HG03571 (cell line): ENCODE data around the gene SMO.
A peak's percentile ranks its signal among the peaks of the same experiment; 100 is the strongest.
"Not testable (repeated sequence)": the region's sequence is repeated elsewhere in the genome, so short reads cannot be mapped to it uniquely, and the experiment has no call there.

Experiments
- ATAC-seq: cut with Tn5 transposase; IDR thresholded peaks from one replicate; pipeline ENCODE4 v1.9.1; 2021; ENCODE audit not compliant: unreplicated experiment

The SMO gene

GRCh38 chr7:129208667-129209066 is 20.2 kb downstream of the SMO start:
- no peak for ATAC-seq

GRCh38 chr7:129209067-129209926 is 20.9 kb downstream of the SMO start:
- ATAC-seq, result no peak

- ATAC-seq, result no peak
Measured at GRCh38 chr7:129210256-129210988, 22.0 kb downstream of the SMO start.

GRCh38 chr7:129210989-129211312 is 22.5 kb downstream of the SMO start:
- ATAC-seq, result no peak

DNA sequence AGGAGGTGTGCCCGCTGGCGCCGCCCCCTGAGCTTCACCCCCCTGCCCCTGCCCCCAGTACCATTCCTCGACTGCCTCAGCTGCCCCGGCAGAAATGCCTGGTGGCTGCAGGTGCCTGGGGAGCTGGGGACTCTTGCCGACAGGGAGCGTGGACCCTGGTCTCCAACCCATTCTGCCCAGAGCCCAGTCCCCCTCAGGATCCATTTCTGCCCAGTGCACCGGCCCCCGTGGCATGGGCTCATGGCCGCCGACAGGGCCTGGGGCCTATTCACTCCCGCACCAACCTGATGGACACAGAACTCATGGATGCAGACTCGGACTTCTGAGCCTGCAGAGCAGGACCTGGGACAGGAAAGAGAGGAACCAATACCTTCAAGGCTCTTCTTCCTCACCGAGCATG is 23.7 kb downstream of the SMO start:
- no peak for ATAC-seq

DNA sequence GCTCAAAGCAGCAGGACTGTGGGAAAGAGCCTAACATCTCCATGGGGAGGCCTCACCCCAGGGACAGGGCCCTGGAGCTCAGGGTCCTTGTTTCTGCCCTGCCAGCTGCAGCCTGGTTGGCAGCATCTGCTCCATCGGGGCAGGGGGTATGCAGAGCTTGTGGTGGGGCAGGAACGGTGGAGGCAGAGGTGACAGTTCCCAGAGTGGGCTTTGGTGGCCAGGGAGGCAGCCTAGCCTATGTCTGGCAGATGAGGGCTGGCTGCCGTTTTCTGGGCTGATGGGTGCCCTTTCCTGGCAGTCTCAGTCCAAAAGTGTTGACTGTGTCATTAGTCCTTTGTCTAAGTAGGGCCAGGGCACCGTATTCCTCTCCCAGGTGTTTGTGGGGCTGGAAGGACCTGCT is 24.2 kb downstream of the SMO start:
- ATAC-seq, result no peak

- ATAC-seq, result no peak
Measured at GRCh38 chr7:129213828-129214227, 25.4 kb downstream of the SMO start.

- not testable (repeated sequence) for ATAC-seq
Measured at GRCh38 chr7:129215691-129216090, 27.3 kb downstream of the SMO start.

DNA sequence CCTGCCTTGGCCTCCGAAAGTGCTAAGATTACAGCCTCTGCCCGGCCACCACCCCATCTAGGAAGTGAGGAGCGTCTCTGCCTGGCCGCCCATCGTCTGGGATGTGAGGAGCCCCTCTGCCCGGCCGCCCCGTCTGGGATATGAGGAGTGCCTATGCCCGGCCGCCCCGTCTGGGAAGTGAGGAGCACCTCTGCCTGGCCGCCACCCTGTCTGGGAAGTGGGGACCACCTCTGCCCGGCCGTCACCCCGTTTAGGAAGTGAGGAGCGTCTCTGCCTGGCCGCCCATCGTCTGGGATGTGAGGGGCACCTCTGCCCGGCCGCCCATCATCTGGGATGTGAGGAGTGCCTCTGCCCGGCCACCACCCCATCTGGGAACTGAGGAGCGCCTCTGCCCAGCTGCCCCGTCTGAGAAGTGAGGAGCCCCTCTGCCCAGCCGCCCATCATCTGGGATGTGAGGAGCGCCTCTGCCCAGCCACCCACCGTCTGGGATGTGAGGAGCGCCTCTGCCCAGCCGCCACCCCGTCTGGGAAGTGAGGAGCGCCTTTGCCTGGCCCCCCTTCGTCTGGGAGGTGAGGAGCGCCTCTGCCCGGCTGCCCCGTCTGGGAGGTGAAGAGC is 27.8 kb downstream of the SMO start:
- ATAC-seq, result not testable (repeated sequence)

GRCh38 chr7:129216821-129217416 is 28.5 kb downstream of the SMO start:
- not testable (repeated sequence) for ATAC-seq

- ATAC-seq, result no peak
Measured at GRCh38 chr7:129218514-129219062, 30.2 kb downstream of the SMO start.

GRCh38 chr7:129219166-129219565 is 30.7 kb downstream of the SMO start:
- ATAC-seq, result not testable (repeated sequence)

- ATAC-seq, result no peak
Measured at GRCh38 chr7:129222064-129222463, 33.6 kb downstream of the SMO start.

DNA sequence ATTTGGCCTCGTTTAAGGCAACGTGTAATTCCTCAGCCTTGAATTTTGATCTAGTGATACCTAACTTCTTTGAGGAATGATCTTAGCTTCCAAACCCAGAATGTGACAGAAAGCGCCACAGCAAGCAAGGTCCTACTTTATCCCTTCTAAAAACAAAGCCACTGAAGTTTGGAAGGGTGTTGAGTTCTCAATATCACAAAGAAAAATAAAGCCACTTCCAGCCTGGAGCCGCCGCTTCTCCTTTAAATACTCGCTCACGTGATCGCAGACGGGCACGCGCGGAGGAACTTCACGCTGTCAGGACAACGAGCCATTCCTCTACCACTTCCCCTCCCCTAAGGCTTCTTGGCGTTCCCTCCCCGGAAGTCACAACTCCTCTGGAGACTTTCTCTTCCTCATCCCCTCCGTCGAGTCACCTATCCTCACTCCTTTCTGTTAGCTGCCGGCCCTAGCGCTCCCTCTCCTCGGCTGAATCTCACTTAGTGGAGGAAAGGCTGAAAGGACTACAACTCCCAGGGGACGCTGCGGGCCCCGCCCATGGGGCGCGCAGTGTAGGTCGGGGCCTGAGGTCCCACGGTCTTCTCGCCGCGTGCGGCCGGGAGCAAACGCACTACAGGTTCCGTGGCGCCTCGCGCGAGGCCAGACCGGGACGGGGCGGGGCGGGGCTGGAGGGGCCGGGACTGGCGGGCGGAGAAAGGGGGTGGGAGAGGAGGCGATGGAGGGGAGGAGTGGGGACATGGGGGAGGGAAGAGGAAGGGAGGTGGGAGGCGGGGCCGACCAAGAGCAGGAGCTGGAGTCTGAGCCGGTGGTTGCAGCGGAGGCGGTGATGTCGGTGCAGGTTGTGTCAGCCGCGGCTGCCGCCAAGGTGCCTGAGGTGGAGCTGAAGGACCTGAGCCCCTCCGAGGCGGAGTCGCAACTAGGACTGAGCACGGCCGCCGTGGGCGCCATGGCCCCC is 36.1 kb downstream of the SMO start, which contains the start of gene AHCYL2:
Gene AHCYL2, plus strand, starts transcription at position 780 of the 955 bp plus-strand sequence.
- peak; percentile 86 for ATAC-seq

- peak; percentile 30 for ATAC-seq
Measured at GRCh38 chr7:129225206-129225930, 36.9 kb downstream of the SMO start.

DNA sequence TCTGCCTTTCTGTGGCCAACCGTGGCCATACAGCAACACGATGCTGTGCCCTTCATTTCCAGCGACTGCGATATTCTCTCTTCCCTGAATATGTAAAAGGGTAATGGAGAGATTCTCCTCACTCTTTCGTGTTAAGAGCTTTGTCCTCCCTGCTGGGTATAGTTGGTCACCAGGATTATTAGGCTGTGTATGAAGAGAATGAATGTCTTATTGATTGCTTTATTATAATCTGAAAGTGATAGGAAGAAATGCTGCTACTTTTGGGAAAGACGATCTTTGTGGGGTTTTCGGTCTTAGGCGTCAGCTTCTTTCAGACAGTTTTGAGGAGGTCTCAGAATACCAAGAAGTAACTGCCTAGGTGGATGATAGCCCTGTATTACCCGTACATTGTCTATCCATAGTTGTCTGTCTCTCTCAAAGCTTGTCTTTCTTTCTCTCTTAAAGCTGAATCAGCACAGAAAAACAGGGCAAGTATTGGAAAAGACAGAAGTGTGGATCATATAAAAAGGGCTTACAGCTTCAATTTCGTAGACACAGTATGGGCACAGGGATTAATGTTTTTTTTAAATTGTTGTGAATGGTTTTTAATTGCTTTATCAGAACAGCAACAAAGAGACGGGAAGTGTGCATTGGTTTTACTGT is 37.6 kb downstream of the SMO start:
- ATAC-seq, result no peak

DNA sequence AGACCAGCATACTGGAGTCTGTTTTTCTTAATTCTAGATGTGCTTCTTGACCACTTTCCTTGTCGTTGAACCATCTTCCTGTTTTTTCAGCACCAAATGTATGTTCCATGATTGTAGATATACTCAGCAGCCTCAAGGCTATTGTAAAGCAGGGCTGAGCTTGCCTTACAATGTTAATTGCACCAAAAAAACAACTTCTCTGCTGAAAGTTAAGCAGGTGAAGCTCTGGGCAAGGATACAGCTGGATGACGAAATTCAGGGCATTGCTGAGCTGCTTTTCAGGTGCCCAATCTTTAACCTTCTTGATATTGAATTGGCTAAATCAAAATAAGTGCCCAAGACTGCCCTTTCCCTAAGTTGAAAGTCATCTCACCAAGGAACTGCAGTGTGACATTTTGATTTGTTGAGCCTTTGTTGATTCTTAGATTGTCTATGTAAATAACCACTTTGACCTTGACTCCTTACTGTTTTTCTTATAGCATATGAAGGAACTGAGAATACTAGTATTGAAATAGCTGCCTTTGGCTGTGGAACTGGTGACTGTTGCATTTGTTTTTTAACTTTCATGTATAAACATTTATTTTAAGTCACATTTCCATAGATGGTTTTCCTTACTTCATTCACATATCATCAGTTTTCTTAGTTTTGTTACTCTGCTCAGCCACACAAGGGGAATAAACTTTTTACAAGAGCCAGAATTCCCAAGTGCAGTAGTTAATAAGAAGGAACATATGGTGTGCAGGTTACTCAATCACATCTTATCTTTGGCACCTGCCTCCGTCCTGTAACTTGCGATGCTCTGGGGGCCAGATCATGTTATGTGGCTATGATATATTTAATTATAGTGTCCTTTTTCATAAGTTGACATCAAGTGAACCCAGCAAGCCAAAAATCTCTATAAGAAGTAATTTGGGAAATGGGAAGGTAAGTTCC is 39.5 kb downstream of the SMO start:
- no peak for ATAC-seq

- ATAC-seq, result no peak
Measured at GRCh38 chr7:129228633-129229032, 40.2 kb downstream of the SMO start.
